ENCODE results near the gene SNAP25.

- TF ChIP-seq REST (IDR thresholded peaks at IDR 0.05; ENCODE audit: insufficient replicate concordance, low read depth) (no peak), GABPA (IDR thresholded peaks at IDR 0.05; ENCODE audit: low read depth) (no peak)
Observed at GRCh38 chr20:10288954-10289646, 70.5 kb downstream of the SNAP25 start.

Data from HL-60 (cell line).